Activated T-helper 2 cell treated with anti-CD3 and anti-CD28 coated beads, Interferon-gamma antibody, Interleukin-2, Interleukin-4, amounts not matched to agents 10 μg/mL and 5 μg/mL and 100 μg/mL, durations not matched to agents 14 hours and 24 hours and 36 hours (primary cell): ENCODE results near the gene LPCAT3. TPM values are rescaled to one million over a fixed set of nuclear protein-coding genes. Genes with fewer than 3 reads are reported as not detected.

ENCODE experiments used
- DNase-seq: peaks from one replicate; pipeline ENCODE4 v3.0.0; 2021; ENCODE audit warnings: low spot score
- H3K27ac Mint-ChIP-seq: one replicate; pipeline ENCODE4 v1.8.0; 2021; ENCODE audit warnings: mixed read lengths
- H3K27me3 Mint-ChIP-seq: one replicate; pipeline ENCODE4 v1.8.0; 2021; ENCODE audit warnings: low read depth, mixed read lengths
- H3K36me3 Mint-ChIP-seq: one replicate; pipeline ENCODE4 v1.8.0; 2021; ENCODE audit warnings: low read depth, mixed read lengths
- H3K4me1 Mint-ChIP-seq: one replicate; pipeline ENCODE4 v1.8.0; 2021; ENCODE audit warnings: low read depth, mixed read lengths
- H3K4me3 Mint-ChIP-seq: one replicate; pipeline ENCODE4 v1.8.0; 2021; ENCODE audit warnings: low read depth, mild to moderate bottlenecking, moderate library complexity, mixed read lengths
- H3K9me3 Mint-ChIP-seq: one replicate; pipeline ENCODE4 v1.8.0; 2021; ENCODE audit warnings: mixed read lengths
- intact Hi-C: fragments of 100-400 bp; cut with micrococcal nuclease; formaldehyde crosslinking; loops from one replicate; pipeline ENCODE4 v1.15.1; 2023
- total RNA-seq: library from RNA; stranded (reverse); gene quantifications from 2 replicates; pipeline ENCODE4 v1.2.3, GENCODE V29; 2022

Gene LPCAT3
- total RNA-seq, 1 donor from 2014 or later, result 30.9 TPM

DNA sequence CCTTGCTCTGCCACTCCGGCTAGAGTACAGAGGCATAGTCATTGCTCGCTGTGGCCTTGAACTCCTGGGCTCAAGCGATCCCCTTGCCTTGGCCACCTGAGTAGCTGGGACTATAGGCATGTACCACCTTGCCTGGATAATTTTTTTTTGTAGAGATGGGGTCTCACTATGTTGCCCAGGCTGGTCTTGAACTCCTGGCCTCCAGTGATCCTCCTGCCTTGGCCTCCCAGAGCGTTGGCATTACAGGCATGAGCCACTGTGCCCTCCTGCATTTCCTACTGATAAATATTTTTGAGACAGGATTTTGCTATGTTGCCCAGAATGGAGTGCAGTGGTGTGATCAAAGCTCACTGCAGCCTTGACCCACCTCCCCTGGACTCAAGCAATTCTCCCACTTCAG is 38.2 kb downstream of the LPCAT3 start:
- H3K36me3 Mint-ChIP-seq, result peaks cover 74% of the 10 kb centered on the region
- intact Hi-C loops, result no loop called here
- no peak overlapping the region for H3K27ac Mint-ChIP-seq
- no peaks in the 10 kb centered on the region for H3K9me3 Mint-ChIP-seq
- H3K4me1 Mint-ChIP-seq, result no peaks in the 10 kb centered on the region
- DNase-seq, result no peak
- no peak overlapping the region for H3K4me3 Mint-ChIP-seq
- H3K27me3 Mint-ChIP-seq, result no peaks in the 10 kb centered on the region

- H3K27me3 Mint-ChIP-seq, result no peaks in the 10 kb centered on the region
- peaks cover 1% of the 10 kb centered on the region for H3K4me1 Mint-ChIP-seq
- peaks cover 80% of the 10 kb centered on the region for H3K36me3 Mint-ChIP-seq
- DNase-seq, result no peak
- intact Hi-C loops, result no loop called here
- no peaks in the 10 kb centered on the region for H3K9me3 Mint-ChIP-seq
- no peak overlapping the region for H3K4me3 Mint-ChIP-seq
- no peak overlapping the region for H3K27ac Mint-ChIP-seq
These were observed 38.8 kb downstream of the LPCAT3 start for GRCh38 chr12:6979453-6979852.

DNA sequence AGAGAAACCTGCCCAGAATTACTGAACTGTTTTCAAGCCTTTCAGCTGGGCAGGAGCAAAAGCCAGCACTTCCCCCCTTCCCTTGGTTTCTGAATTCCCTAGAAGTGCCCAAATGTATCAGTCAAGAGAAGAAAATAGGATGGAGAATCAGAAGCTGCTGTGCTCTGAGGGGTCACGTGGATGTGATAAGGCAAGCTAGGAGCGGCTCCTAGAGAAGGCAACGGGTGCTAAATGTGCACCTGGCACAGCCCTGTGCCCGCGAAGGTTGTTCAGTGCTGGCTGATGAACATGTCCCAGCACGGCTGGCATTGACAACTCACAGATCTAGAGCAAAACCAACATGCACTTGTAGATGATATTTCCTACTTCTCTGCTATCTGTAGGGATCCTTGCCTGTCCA is 39.3 kb downstream of the LPCAT3 start:
- H3K36me3 Mint-ChIP-seq, result peaks cover 85% of the 10 kb centered on the region
- DNase-seq, result no peak
- no peak overlapping the region for H3K27ac Mint-ChIP-seq
- H3K4me1 Mint-ChIP-seq, result peaks cover 2% of the 10 kb centered on the region
- intact Hi-C loops, result no loop called here
- no peak overlapping the region for H3K4me3 Mint-ChIP-seq
- no peaks in the 10 kb centered on the region for H3K27me3 Mint-ChIP-seq
- no peaks in the 10 kb centered on the region for H3K9me3 Mint-ChIP-seq

GRCh38 chr12:6978611-6979011 is 39.7 kb downstream of the LPCAT3 start:
- H3K4me1 Mint-ChIP-seq, result peaks cover 2% of the 10 kb centered on the region
- no peaks in the 10 kb centered on the region for H3K9me3 Mint-ChIP-seq
- no peak overlapping the region for H3K4me3 Mint-ChIP-seq
- intact Hi-C loops, result no loop called here
- DNase-seq, result no peak
- H3K27me3 Mint-ChIP-seq, result no peaks in the 10 kb centered on the region
- no peak overlapping the region for H3K27ac Mint-ChIP-seq
- H3K36me3 Mint-ChIP-seq, result peaks cover 85% of the 10 kb centered on the region

DNA sequence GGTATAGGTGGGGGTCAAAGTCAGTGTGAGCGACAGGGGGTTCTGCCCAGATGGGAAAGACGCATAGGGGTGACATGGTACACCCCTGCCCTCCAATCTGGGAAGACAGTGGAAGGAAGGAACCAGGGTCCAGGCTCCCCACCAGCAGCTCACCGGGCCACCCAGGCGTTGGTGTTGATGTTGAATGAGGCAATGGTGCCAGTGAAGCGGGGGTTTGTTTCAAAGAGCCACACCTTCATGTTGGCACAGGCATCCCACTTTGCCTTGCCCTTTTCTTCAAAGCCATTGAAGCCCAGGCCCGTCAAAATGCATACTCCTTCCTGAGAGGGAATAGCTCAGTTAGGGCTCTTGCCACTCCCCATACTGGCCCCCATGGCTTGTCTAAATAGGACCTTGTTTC is 40.1 kb downstream of the LPCAT3 start:
- no peaks in the 10 kb centered on the region for H3K27me3 Mint-ChIP-seq
- DNase-seq, result no peak
- no peaks in the 10 kb centered on the region for H3K9me3 Mint-ChIP-seq
- H3K27ac Mint-ChIP-seq, result no peak overlapping the region
- H3K4me3 Mint-ChIP-seq, result no peak overlapping the region
- intact Hi-C loops, result no loop called here
- peaks cover 2% of the 10 kb centered on the region for H3K4me1 Mint-ChIP-seq
- peaks cover 86% of the 10 kb centered on the region for H3K36me3 Mint-ChIP-seq

- DNase-seq, result no peak
- Mint-ChIP-seq H3K4me3 (no peak overlapping the region), H3K4me1 (peaks cover 4% of the 10 kb centered on the region), H3K27ac (no peak overlapping the region), H3K27me3 (no peaks in the 10 kb centered on the region), H3K9me3 (no peaks in the 10 kb centered on the region), H3K36me3 (peaks cover 87% of the 10 kb centered on the region)
- intact Hi-C loops, result no loop called here
These were observed 40.6 kb downstream of the LPCAT3 start for GRCh38 chr12:6977653-6978052.

DNA sequence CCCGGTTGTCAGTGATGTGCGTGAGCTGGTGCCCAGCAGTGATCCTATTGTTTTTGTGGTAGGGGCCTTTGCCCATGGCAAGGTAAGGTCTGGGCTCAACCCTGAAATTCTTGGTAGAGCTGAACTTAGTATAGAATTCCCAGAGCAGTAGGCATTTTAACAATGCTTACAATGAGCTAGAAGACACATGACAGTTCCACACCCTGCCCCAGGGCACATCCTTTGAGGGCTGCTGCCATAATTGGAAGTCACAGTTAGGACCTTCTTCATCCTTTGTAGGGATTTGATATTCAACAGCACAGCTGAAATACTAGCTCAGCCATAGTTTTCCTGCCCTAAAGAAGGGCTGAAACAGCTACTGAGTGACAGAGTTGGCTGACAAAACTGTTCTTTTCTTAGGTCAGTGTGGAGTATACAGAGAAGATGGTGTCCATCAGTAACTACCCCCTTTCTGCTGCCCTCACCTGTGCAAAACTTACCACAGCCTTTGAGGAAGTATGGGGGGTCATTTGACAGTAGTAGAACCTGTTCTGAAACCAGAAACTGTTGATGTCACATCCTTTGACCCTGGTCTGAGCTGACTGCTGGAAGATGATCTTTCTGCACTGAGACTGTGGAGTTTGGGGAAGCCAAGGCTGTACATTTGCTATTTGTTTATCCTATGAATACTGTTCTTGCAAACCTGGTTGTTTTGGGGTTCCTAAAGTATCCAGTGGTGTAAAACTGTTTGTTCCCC is 42.8 kb downstream of the LPCAT3 start:
- DNase-seq, result no peak
- Mint-ChIP-seq H3K27me3 (no peaks in the 10 kb centered on the region), H3K4me3 (no peak overlapping the region), H3K27ac (peak overlapping the region; percentile 3), H3K4me1 (peaks cover 14% of the 10 kb centered on the region), H3K9me3 (no peaks in the 10 kb centered on the region), H3K36me3 (peaks cover 86% of the 10 kb centered on the region)
- intact Hi-C loops, result no loop called here

- Mint-ChIP-seq H3K27ac (no peak overlapping the region), H3K27me3 (no peaks in the 10 kb centered on the region), H3K4me3 (no peak overlapping the region), H3K36me3 (peaks cover 87% of the 10 kb centered on the region), H3K9me3 (no peaks in the 10 kb centered on the region), H3K4me1 (peaks cover 18% of the 10 kb centered on the region)
- DNase-seq, result no peak
- intact Hi-C loops, result no loop called here
These were observed 44.1 kb downstream of the LPCAT3 start for GRCh38 chr12:6974180-6974579.

- H3K4me1 Mint-ChIP-seq, result peaks cover 37% of the 10 kb centered on the region
- no peaks in the 10 kb centered on the region for H3K27me3 Mint-ChIP-seq
- no peaks in the 10 kb centered on the region for H3K9me3 Mint-ChIP-seq
- peak overlapping the region; percentile 100 for H3K4me3 Mint-ChIP-seq
- H3K36me3 Mint-ChIP-seq, result peaks cover 88% of the 10 kb centered on the region
- DNase-seq, result no peak
- intact Hi-C loops, result loop anchor here (1.0 to 2.0 kb wide), 6 partner anchors 9 to 307 kb away; partner anchors contain the start of genes C12orf57, C1RL, CDCA3 and ING4
- peak overlapping the region; percentile 100 for H3K27ac Mint-ChIP-seq
These were observed 48.2 kb downstream of the LPCAT3 start for GRCh38 chr12:6970096-6970527.

DNA sequence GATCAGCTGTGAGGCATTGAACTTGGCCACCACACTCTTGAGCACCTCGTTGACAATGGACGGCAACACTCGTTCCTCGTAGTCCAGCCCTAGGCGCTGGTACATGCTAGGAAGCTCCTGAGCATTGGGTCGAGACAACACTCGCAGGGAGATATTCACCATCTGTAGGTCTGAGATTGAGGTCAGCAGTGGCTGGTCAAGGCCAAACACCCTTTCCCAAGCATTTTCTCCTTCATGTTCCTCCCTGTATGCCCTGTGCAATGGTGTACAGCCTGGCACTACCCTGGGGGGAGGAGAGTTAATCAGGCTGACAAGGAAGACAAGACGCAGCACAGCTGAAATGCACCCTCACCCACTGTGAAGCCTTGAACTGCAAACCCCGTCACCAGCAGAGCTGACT is 49.9 kb downstream of the LPCAT3 start:
- no peak for DNase-seq
- H3K27ac Mint-ChIP-seq, result peak overlapping the region; percentile 100
- peak overlapping the region; percentile 100 for H3K4me3 Mint-ChIP-seq
- H3K9me3 Mint-ChIP-seq, result no peaks in the 10 kb centered on the region
- H3K36me3 Mint-ChIP-seq, result peaks cover 76% of the 10 kb centered on the region
- peaks cover 39% of the 10 kb centered on the region for H3K4me1 Mint-ChIP-seq
- intact Hi-C loops, result no loop called here
- H3K27me3 Mint-ChIP-seq, result no peaks in the 10 kb centered on the region

GRCh38 chr12:6967651-6968100 is 50.6 kb downstream of the LPCAT3 start:
- DNase-seq, result no peak
- Mint-ChIP-seq H3K9me3 (no peaks in the 10 kb centered on the region), H3K27me3 (no peaks in the 10 kb centered on the region), H3K4me3 (no peak overlapping the region), H3K27ac (no peak overlapping the region), H3K36me3 (peaks cover 69% of the 10 kb centered on the region), H3K4me1 (peaks cover 38% of the 10 kb centered on the region)
- intact Hi-C loops, result no loop called here

- peaks cover 39% of the 10 kb centered on the region for H3K4me1 Mint-ChIP-seq
- peaks cover 63% of the 10 kb centered on the region for H3K36me3 Mint-ChIP-seq
- H3K27ac Mint-ChIP-seq, result peak overlapping the region; percentile 70
- H3K9me3 Mint-ChIP-seq, result no peaks in the 10 kb centered on the region
- peak overlapping the region; percentile 47 for H3K4me3 Mint-ChIP-seq
- intact Hi-C loops, result no loop called here
- DNase-seq, result peak; percentile 8
- no peaks in the 10 kb centered on the region for H3K27me3 Mint-ChIP-seq
These were observed 51.9 kb downstream of the LPCAT3 start for GRCh38 chr12:6966351-6966750.

DNA sequence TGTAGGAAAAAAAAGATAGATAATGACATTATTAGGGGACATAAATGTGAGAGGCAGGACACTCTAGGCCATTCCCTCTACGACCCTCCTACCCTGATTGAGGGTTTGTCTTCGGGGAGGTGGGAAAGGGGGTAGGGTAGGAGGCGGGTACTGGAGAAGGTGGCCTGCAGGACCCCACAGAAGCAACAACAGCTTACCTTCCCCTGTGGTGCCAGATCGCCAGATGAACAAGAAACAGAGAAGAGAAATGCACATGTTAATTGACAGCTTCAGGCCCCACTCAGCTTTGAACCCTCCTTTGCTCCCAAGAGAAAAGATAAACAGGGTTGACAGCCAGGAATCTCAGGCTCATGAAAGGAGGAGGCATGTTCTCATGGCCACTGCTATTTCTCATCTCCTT is 52.6 kb downstream of the LPCAT3 start:
- Mint-ChIP-seq H3K36me3 (peaks cover 67% of the 10 kb centered on the region), H3K27ac (peak overlapping the region; percentile 75), H3K27me3 (no peaks in the 10 kb centered on the region), H3K9me3 (no peaks in the 10 kb centered on the region), H3K4me3 (no peak overlapping the region), H3K4me1 (peaks cover 44% of the 10 kb centered on the region)
- intact Hi-C loops, result loop anchor here (1.0 to 2.0 kb wide), 2 partner anchors 21 to 41 kb away; partner anchors contain the start of gene C12orf57
- DNase-seq, result peak; percentile 7
